ENCODE results near the gene CHN1.

The CHN1 gene

DNA sequence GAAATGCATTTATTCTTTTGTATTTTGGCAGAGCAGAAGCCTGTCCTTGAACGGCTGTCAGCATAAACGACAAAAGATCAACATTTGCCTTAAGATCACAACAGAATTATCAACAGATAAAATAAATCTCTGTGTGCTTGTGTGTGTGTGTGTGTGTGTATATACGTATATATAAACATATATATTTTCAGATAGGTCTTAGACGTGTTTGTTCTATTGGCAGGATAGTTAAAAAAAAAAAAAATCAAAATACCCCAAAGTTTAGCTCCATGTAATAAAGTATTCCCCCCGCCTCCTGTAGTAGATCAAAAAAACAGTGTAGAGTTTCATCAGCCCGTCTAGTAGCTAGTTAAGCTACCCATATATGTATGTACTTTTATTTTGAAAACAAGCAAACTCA is 107.9 kb downstream of the CHN1 start:
- no peak overlapping the region for H3K4me3 ChIP-seq (ENCODE audit: low read depth, low read length)
- TF ChIP-seq, protein P1, sequence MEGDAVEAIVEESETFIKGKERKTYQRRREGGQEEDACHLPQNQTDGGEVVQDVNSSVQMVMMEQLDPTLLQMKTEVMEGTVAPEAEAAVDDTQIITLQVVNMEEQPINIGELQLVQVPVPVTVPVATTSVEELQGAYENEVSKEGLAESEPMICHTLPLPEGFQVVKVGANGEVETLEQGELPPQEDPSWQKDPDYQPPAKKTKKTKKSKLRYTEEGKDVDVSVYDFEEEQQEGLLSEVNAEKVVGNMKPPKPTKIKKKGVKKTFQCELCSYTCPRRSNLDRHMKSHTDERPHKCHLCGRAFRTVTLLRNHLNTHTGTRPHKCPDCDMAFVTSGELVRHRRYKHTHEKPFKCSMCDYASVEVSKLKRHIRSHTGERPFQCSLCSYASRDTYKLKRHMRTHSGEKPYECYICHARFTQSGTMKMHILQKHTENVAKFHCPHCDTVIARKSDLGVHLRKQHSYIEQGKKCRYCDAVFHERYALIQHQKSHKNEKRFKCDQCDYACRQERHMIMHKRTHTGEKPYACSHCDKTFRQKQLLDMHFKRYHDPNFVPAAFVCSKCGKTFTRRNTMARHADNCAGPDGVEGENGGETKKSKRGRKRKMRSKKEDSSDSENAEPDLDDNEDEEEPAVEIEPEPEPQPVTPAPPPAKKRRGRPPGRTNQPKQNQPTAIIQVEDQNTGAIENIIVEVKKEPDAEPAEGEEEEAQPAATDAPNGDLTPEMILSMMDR (IDR thresholded peaks at IDR 0.05; ENCODE audit: borderline replicate concordance, insufficient read depth, low read depth, low read length) = no peak

DNA sequence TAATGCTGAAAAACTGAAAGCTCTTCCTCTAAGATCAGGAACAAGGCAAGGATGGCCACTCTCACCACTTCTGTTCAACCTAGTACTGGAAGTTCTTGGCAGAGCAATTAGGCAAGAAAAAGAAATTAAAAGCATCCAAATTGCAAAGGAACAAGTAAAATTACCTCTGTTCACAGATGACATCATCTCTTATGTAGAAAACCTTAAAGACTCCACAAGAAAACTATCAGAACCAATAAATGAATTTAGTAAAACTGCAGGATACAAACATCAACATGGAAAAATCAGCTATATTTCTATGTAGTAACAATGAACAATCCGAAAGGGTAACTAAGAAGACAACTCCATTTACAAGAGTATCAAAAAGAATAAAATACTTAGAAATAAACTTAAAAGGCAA is 112.2 kb downstream of the CHN1 start:
- TF ChIP-seq, protein P1 (IDR thresholded peaks at IDR 0.05; ENCODE audit: borderline replicate concordance, insufficient read depth, low read depth, low read length) = no peak
- no peak overlapping the region for H3K4me3 ChIP-seq (ENCODE audit: low read depth, low read length)

DNA sequence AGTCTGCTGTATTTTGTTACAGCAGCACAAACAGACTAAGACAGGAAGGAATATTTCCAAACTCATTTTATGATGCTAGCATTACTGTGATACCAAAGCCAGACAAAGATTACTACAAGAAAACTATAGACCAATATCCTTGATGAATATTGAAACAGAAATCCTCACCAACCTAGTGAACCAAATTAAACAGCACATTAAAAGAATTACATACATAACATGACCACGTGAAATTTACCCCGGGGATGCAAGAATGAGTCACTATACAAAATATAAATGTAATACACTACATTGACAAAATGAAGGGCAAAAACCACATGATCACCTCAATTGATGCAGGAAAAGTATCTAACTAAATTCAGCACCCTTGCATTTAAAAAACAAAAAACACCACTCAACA is 112.6 kb downstream of the CHN1 start:
- TF ChIP-seq, protein P1 (IDR thresholded peaks at IDR 0.05; ENCODE audit: borderline replicate concordance, insufficient read depth, low read depth, low read length) = no peak
- no peak overlapping the region for H3K4me3 ChIP-seq (ENCODE audit: low read depth, low read length)

DNA sequence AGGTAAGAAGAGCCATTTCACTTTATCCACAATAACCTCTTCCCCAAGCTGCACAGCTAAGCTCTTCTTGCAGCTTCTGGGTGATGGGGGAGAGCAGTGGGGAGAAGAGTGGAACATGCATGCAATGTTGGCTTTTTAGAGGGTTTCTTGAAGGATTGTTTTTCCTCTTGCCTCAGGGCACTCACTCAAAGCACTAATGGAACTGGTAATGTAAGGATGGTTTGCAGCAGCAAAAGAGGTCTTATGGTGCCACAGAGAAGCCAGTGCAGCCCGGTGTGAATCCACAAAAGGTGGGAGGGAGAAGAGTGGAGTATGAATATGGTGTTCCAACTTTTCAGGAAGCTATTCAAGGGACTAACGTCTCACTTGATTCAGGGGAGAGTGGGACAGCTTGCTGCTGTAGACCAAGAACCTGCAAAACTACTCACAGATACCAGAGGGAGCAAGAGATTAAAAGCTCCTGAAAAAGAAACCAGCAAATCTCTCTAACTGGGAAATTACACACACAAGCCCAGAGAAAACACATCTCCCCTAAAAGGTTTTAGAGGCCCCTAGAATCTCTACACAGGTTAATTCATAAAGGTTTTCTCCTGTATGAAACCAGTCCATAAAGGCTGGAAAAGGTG is 116.4 kb downstream of the CHN1 start:
- H3K4me3 ChIP-seq (ENCODE audit: low read depth, low read length) = no peak overlapping the region
- TF ChIP-seq, protein P1 (IDR thresholded peaks at IDR 0.05; ENCODE audit: borderline replicate concordance, insufficient read depth, low read depth, low read length) = no peak

DNA sequence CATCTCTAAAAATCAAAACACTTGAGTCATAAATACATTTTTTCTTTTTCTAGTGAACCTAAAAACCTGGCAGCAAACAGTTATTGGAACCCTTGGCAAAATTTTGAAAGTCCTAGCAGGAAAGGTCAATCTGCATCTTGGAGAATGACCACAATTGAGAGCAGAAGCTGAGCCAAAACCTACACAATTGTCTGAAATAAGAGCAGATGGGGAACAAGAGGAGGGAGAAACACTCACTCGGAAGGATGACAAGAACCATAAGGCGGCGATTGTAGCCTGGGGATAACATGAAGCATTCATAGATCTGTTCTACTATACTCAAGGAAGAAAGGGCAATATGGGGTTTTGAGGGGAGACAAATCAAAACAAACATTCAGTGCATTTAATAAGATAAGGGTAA is 117.0 kb downstream of the CHN1 start:
- no peak overlapping the region for H3K4me3 ChIP-seq (ENCODE audit: low read depth, low read length)
- TF ChIP-seq, protein P1 (IDR thresholded peaks at IDR 0.05; ENCODE audit: borderline replicate concordance, insufficient read depth, low read depth, low read length) = no peak

DNA sequence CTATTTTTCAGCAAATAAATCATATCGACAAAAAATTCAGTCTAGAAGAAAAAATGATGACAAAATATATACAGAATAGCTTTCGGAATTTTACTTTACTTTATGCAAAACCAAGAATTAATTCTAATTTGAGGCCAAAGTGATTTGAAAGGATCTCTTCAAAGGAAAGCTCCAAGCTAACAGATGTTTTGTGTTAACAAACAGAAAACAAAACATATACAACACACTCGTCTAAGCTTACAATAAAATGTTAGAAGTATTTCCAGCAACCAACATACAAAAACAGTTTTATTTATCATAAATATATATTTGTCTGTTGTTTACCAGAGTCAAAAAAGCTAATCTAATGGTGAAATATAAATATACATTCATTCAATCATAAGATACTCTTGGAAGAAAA is 122.8 kb downstream of the CHN1 start:
- TF ChIP-seq, protein P1 (IDR thresholded peaks at IDR 0.05; ENCODE audit: borderline replicate concordance, insufficient read depth, low read depth, low read length) = no peak
- H3K4me3 ChIP-seq (ENCODE audit: low read depth, low read length) = no peak overlapping the region

DNA sequence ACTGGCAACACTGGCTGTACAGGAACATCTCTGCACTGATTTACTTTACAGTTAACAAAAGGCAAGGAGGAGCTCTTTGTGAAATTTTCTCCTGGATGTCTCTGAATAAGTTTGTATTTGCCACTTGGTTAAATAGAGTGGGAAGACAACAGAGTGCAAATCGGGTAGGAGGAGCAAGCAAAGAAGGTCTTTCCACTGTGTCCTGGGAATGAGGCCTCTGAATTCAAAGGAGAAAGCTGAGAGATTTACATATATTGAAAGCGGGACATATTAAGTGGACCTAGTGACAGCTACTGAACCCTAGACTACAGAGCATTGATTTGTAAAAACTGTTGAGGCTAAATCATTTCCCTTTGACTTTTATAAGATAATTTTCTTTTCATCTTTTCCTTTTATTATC is 123.5 kb downstream of the CHN1 start:
- TF ChIP-seq, protein P1 (IDR thresholded peaks at IDR 0.05; ENCODE audit: borderline replicate concordance, insufficient read depth, low read depth, low read length) = no peak
- H3K4me3 ChIP-seq (ENCODE audit: low read depth, low read length) = no peak overlapping the region
